ENCODE data around the gene ALKBH5. TPM values are rescaled to one million over a fixed set of nuclear protein-coding genes. Genes with fewer than 3 reads are reported as not detected.

The ALKBH5 gene
- total and polyA plus RNA-seq, 10 of the 15 experiments (the other 5 are each of a cell fraction or from before 2014, with no cell fraction given), result 13.7 to 99.9 (median 52.4) TPM

DNA sequence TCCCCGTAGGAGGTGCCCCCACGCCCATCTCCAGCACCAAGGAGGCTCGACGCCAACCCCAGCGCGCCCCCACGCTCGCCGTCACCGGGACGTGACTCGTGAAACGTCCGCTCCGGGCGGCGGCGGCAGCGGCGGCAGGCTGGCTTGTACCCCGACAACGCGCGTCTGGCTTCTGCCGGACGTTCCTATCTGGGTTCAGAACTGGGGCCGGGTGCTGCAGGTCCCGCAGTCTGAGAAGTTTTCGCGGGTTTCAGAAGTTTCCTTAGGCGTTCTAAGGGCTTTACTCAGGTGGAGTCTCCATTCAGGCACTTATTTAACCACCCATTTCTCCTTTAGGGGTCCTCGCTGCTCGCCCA, 672 bp upstream of the ALKBH5 start (continued):
- TF ChIP-seq, protein P1, sequence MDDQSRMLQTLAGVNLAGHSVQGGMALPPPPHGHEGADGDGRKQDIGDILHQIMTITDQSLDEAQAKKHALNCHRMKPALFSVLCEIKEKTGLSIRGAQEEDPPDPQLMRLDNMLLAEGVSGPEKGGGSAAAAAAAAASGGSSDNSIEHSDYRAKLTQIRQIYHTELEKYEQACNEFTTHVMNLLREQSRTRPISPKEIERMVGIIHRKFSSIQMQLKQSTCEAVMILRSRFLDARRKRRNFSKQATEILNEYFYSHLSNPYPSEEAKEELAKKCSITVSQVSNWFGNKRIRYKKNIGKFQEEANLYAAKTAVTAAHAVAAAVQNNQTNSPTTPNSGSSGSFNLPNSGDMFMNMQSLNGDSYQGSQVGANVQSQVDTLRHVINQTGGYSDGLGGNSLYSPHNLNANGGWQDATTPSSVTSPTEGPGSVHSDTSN (IDR thresholded peaks at IDR 0.05; ENCODE audit: insufficient replicate concordance, low read depth, low read length), result no peak
- TF ChIP-seq, protein P2, sequence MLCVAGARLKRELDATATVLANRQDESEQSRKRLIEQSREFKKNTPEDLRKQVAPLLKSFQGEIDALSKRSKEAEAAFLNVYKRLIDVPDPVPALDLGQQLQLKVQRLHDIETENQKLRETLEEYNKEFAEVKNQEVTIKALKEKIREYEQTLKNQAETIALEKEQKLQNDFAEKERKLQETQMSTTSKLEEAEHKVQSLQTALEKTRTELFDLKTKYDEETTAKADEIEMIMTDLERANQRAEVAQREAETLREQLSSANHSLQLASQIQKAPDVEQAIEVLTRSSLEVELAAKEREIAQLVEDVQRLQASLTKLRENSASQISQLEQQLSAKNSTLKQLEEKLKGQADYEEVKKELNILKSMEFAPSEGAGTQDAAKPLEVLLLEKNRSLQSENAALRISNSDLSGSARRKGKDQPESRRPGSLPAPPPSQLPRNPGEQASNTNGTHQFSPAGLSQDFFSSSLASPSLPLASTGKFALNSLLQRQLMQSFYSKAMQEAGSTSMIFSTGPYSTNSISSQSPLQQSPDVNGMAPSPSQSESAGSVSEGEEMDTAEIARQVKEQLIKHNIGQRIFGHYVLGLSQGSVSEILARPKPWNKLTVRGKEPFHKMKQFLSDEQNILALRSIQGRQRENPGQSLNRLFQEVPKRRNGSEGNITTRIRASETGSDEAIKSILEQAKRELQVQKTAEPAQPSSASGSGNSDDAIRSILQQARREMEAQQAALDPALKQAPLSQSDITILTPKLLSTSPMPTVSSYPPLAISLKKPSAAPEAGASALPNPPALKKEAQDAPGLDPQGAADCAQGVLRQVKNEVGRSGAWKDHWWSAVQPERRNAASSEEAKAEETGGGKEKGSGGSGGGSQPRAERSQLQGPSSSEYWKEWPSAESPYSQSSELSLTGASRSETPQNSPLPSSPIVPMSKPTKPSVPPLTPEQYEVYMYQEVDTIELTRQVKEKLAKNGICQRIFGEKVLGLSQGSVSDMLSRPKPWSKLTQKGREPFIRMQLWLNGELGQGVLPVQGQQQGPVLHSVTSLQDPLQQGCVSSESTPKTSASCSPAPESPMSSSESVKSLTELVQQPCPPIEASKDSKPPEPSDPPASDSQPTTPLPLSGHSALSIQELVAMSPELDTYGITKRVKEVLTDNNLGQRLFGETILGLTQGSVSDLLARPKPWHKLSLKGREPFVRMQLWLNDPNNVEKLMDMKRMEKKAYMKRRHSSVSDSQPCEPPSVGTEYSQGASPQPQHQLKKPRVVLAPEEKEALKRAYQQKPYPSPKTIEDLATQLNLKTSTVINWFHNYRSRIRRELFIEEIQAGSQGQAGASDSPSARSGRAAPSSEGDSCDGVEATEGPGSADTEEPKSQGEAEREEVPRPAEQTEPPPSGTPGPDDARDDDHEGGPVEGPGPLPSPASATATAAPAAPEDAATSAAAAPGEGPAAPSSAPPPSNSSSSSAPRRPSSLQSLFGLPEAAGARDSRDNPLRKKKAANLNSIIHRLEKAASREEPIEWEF (IDR thresholded peaks at IDR 0.05; ENCODE audit: insufficient replicate concordance, low read depth, low read length), result no peak
- TF ChIP-seq MEF2B (IDR thresholded peaks at IDR 0.05; ENCODE audit: partially characterized antibody, poor library complexity, severe bottlenecking) (peak; percentile 32), BHLHE40 (IDR thresholded peaks at IDR 0.05; ENCODE audit: borderline replicate concordance in 1 of 2, low read depth in 2 of 2, low read length in 1 of 2) (peak in 1 of 2 experiments; percentile 79; a peak in 2 of 4 replicates), HDAC6 (IDR thresholded peaks at IDR 0.05; ENCODE audit: unreplicated experiment) (peak; percentile 72), MTA3 (IDR thresholded peaks at IDR 0.05; ENCODE audit: borderline replicate concordance, low read length) (no peak), GATAD2B (conservative IDR thresholded peaks at IDR 0.05; ENCODE audit: low read depth) (peak; percentile 12), NRF1 (conservative IDR thresholded peaks at IDR 0.05; ENCODE audit: low read depth, low read length) (no peak), BMI1 (IDR thresholded peaks at IDR 0.05; ENCODE audit: borderline replicate concordance) (no peak), STAT3 (IDR thresholded peaks at IDR 0.05; ENCODE audit: low read depth, low read length) (no peak), TBL1XR1 (IDR thresholded peaks at IDR 0.05; ENCODE audit: low read depth, low read length) (no peak), FOXK2 (IDR thresholded peaks at IDR 0.05) (no peak), ZNF207 (IDR thresholded peaks at IDR 0.05; ENCODE audit: borderline replicate concordance) (peak; percentile 15; the same call in 1 of the 2 replicates), BCL3 (IDR thresholded peaks at IDR 0.05; ENCODE audit: borderline replicate concordance, insufficient read depth, low read depth, low read length, poor library complexity, severe bottlenecking) (no peak), SMAD1 (IDR thresholded peaks at IDR 0.05; ENCODE audit: low read depth, partially characterized antibody) (no peak), CREM (IDR thresholded peaks at IDR 0.05; ENCODE audit: low read depth) (no peak), POU2F2 (IDR thresholded peaks at IDR 0.05; ENCODE audit: borderline replicate concordance, low read depth, low read length) (0 out of 3 replicates have a peak, but pooled peaks have one; percentile 37)
- TF ChIP-seq, protein P3, sequence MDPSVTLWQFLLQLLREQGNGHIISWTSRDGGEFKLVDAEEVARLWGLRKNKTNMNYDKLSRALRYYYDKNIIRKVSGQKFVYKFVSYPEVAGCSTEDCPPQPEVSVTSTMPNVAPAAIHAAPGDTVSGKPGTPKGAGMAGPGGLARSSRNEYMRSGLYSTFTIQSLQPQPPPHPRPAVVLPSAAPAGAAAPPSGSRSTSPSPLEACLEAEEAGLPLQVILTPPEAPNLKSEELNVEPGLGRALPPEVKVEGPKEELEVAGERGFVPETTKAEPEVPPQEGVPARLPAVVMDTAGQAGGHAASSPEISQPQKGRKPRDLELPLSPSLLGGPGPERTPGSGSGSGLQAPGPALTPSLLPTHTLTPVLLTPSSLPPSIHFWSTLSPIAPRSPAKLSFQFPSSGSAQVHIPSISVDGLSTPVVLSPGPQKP (IDR thresholded peaks at IDR 0.05; ENCODE audit: low read depth, low read length), result no peak
- TF ChIP-seq, protein P4, sequence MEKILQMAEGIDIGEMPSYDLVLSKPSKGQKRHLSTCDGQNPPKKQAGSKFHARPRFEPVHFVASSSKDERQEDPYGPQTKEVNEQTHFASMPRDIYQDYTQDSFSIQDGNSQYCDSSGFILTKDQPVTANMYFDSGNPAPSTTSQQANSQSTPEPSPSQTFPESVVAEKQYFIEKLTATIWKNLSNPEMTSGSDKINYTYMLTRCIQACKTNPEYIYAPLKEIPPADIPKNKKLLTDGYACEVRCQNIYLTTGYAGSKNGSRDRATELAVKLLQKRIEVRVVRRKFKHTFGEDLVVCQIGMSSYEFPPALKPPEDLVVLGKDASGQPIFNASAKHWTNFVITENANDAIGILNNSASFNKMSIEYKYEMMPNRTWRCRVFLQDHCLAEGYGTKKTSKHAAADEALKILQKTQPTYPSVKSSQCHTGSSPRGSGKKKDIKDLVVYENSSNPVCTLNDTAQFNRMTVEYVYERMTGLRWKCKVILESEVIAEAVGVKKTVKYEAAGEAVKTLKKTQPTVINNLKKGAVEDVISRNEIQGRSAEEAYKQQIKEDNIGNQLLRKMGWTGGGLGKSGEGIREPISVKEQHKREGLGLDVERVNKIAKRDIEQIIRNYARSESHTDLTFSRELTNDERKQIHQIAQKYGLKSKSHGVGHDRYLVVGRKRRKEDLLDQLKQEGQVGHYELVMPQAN (conservative IDR thresholded peaks at IDR 0.05), result peak; percentile 54

All from GM12878 (cell line).